Fibroblast of lung (primary cell): ENCODE results near the gene ADAR. TPM values are rescaled to one million over a fixed set of nuclear protein-coding genes. Genes with fewer than 3 reads are reported as not detected.
A peak's percentile ranks its signal among the peaks of the same experiment; 100 is the strongest.

Experiments used
- DNase-seq, 2 donors: peaks; one replicate each; pipeline versions ENCODE4 v3.0.0 to v3.0.0-alpha.2; 2010; ENCODE audit warnings: low read depth in 2 of 2
- H2AFZ ChIP-seq: 2 replicates; pipeline ENCODE4 v1.5.1; 2012; ENCODE audit warnings: low read length, control low read depth, inconsistent platforms
- H3K27ac ChIP-seq: 2 replicates; pipeline ENCODE4 v1.5.1; 2011; ENCODE audit warnings: low read length, control low read depth; ENCODE audit not compliant: insufficient read depth
- H3K27me3 ChIP-seq: 2 replicates; pipeline ENCODE4 v1.5.1; 2011; ENCODE audit warnings: mild to moderate bottlenecking, low read length; ENCODE audit not compliant: control insufficient read depth, insufficient read depth
- H3K36me3 ChIP-seq: 2 replicates; pipeline ENCODE4 v1.5.1; 2011; ENCODE audit warnings: low read length; ENCODE audit not compliant: control insufficient read depth, insufficient read depth
- H3K4me1 ChIP-seq: 2 replicates; pipeline ENCODE4 v1.5.1; 2011; ENCODE audit warnings: low read length; ENCODE audit not compliant: control insufficient read depth, insufficient read depth; ENCODE audit errors: extremely low read depth
- H3K4me2 ChIP-seq: 2 replicates; pipeline ENCODE4 v1.5.1; 2011; ENCODE audit warnings: low read length, control low read depth; ENCODE audit not compliant: insufficient read depth; ENCODE audit errors: extremely low read depth
- H3K4me3 ChIP-seq, 4 experiments: fragments of 200-600 bp in 1 of 4; sonication (generic) in 1 of 4; replicated peaks in 1 of 4; 2 replicates each; pipeline ENCODE4 v1.5.1; 2011 to 2016; ENCODE audit warnings: low read length in 4 of 4, low read depth in 3 of 4, mild to moderate bottlenecking in 3 of 4, control low read depth in 2 of 4, inconsistent platforms in 1 of 4, mixed read lengths in 1 of 4; ENCODE audit not compliant: insufficient read depth in 1 of 4; ENCODE audit errors: control extremely low read depth in 1 of 4
- H3K79me2 ChIP-seq: 2 replicates; pipeline ENCODE4 v1.5.1; 2012; ENCODE audit warnings: mild to moderate bottlenecking, low read length, inconsistent platforms; ENCODE audit not compliant: control insufficient read depth, insufficient read depth
- H3K9ac ChIP-seq: 2 replicates; pipeline ENCODE4 v1.5.1; 2011; ENCODE audit warnings: mild to moderate bottlenecking, low read length, control low read depth; ENCODE audit not compliant: insufficient read depth
- H3K9me3 ChIP-seq: 2 replicates; pipeline ENCODE4 v1.5.1; 2012; ENCODE audit warnings: low read depth, low read length; ENCODE audit not compliant: control insufficient read depth, insufficient read depth
- H4K20me1 ChIP-seq: 2 replicates; pipeline ENCODE4 v1.5.1; 2011; ENCODE audit warnings: low read length; ENCODE audit not compliant: control insufficient read depth, insufficient read depth; ENCODE audit errors: extremely low read depth
- EZH2 ChIP-seq: IDR thresholded peaks from 2 replicates; pipeline ENCODE4 v1.5.1; 2012; ENCODE audit warnings: low read length, control low read depth, mild to moderate bottlenecking; ENCODE audit errors: missing control alignments
- polyA plus RNA-seq, 2 donors: library from polyadenylated mRNA; depleted of rRNA in 1 of 2; stranded (reverse) in 1 of 2; unstranded in 1 of 2; fragments of >200 nt; gene quantifications; 2 replicates each; pipeline ENCODE4 v1.2.1, GENCODE V29; 2011 to 2012; ENCODE audit warnings: missing spikeins in 1 of 2
- total RNA-seq: library from RNA; depleted of rRNA; stranded (reverse); fragments of >200 nt; gene quantifications from 2 replicates; pipeline ENCODE4 v1.2.1, GENCODE V29; 2014
- TF ChIP-seq, protein P1 (sequence below), 2 donors: IDR thresholded peaks in 1 of 2; conservative IDR thresholded peaks in 1 of 2; 1 replicate in 1 of 2; 2 replicates in 1 of 2; pipeline ENCODE4 v1.5.1; 2011 to 2012; ENCODE audit warnings: low read length in 2 of 2, control low read depth in 1 of 2, inconsistent platforms in 1 of 2, low read depth in 1 of 2, mild to moderate bottlenecking in 1 of 2

Gene ADAR
- total and polyA plus RNA-seq, 2 donors (not counting 1 experiment from before 2014, with no cell fraction given), result 98.4 to 140 TPM

DNA sequence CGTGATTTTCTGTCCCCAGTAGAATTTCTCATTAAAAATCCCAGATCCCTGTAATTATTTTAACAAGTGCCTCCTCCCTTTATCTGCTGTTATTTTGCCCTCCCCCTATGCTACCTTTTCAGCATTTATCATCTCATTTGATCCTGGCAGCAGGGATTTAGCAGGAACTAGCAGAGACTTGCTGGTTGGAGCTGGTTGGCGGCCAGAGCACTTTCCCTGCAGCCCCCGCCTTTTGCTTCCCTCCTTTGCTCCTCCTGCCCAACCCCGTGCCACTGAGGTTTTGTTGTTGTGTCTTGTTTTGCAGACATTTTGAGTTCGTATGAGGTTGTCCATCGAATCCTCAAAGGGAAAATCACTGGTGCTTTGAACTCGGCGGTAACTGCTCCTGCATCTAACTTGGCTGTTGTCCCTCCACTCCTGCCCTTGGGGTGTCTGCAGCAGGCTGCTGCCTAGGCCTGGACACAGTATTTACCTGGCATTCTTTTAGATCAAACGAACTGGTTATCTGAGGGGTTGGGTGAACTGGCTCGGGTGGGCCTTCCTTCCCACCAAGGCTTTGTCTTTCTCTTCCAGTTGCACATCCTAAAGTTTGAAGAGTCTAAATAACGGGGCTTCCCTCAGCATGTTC, 60.8 kb downstream of the ADAR start:
- Histone ChIP-seq H3K27me3 (no peaks in the 10 kb centered on the region), H2AFZ (no peak overlapping the region), H3K4me1 (no peaks in the 10 kb centered on the region), H3K79me2 (no peaks in the 10 kb centered on the region), H4K20me1 (no peaks in the 10 kb centered on the region), H3K36me3 (peaks cover 18% of the 10 kb centered on the region), H3K27ac (no peak overlapping the region), H3K4me2 (no peak overlapping the region), H3K9ac (no peak overlapping the region), H3K4me3 (no peak overlapping the region), H3K9me3 (no peaks in the 10 kb centered on the region)
- no peak for DNase-seq
- no peak for TF ChIP-seq EZH2
- TF ChIP-seq, protein P1, sequence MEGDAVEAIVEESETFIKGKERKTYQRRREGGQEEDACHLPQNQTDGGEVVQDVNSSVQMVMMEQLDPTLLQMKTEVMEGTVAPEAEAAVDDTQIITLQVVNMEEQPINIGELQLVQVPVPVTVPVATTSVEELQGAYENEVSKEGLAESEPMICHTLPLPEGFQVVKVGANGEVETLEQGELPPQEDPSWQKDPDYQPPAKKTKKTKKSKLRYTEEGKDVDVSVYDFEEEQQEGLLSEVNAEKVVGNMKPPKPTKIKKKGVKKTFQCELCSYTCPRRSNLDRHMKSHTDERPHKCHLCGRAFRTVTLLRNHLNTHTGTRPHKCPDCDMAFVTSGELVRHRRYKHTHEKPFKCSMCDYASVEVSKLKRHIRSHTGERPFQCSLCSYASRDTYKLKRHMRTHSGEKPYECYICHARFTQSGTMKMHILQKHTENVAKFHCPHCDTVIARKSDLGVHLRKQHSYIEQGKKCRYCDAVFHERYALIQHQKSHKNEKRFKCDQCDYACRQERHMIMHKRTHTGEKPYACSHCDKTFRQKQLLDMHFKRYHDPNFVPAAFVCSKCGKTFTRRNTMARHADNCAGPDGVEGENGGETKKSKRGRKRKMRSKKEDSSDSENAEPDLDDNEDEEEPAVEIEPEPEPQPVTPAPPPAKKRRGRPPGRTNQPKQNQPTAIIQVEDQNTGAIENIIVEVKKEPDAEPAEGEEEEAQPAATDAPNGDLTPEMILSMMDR (conservative IDR thresholded peaks at IDR 0.05 in 1 of 2, IDR thresholded peaks at IDR 0.05 in 1 of 2; ENCODE audit: low read depth in 1 of 2, low read length in 2 of 2), result no peak

DNA sequence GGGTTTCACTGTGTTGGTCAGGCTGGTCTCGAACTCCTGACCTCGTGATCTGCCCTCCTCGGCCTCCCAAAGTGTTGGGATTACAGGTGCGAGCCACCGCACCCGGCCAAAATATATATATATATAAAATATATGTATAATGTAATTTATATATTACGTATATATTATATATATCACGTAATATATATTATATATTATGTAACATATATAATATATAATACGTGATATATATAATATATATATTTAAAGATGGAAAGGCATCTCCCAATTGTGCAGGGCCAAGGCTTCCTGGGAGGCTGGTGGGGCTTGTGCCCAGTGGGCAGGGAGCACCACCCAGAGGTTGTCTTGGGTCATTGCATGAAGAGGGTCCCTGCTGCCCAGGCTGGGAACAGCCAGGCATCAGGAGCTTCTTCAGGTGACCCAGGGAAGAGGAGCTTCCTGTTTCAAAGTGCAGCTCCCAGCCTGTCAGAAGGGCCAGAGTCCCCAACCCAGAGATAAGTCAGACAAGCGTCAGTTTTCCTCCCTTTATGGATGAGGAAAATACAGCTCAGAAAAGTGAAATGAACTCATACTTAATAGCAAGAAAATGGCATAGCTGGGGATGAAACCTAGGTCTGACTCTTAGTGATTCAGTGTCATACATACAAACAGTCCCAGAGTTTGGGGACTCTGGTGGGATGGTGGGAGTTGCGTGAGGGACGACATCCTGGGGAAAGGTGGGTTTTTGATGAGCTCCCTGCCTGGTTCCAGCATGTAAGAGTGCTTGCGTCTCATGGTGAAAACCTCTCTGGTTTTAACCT, 61.5 kb downstream of the ADAR start:
- Histone ChIP-seq H3K27me3 (no peaks in the 10 kb centered on the region), H3K4me1 (no peaks in the 10 kb centered on the region), H3K4me2 (no peak overlapping the region), H3K36me3 (peaks cover 11% of the 10 kb centered on the region), H4K20me1 (no peaks in the 10 kb centered on the region), H3K4me3 (no peak overlapping the region), H3K79me2 (no peaks in the 10 kb centered on the region), H3K9ac (no peak overlapping the region), H2AFZ (no peak overlapping the region), H3K27ac (no peak overlapping the region), H3K9me3 (no peaks in the 10 kb centered on the region)
- peak; percentile 41 to 66 for DNase-seq
- TF ChIP-seq EZH2, result no peak
- TF ChIP-seq, protein P1 (conservative IDR thresholded peaks at IDR 0.05 in 1 of 2, IDR thresholded peaks at IDR 0.05 in 1 of 2; ENCODE audit: low read depth in 1 of 2, low read length in 2 of 2), result peak; percentile 68 to 82

DNA sequence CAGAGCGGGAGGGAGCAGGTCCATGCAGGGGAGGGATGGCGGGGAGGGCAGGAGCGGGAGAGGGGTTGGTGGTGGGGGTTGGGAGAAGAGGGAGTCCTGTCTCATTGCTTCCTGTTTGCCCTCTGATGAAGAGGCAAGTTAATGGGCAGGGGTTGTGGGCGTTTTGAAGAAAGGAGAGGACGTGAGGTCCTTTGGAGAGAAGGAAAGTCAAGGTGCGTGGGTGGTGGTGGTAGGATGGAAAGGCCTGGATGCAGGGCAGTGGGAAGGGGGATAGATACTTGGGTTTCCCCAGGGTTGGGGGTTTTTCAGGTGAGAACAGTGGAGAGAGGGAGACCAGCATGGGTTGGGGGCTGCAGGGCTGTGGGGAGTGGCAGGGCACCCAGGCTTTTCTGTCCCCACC, 66.8 kb downstream of the ADAR start:
- DNase-seq, result no peak
- H3K4me3 ChIP-seq, result no peak overlapping the region
- H2AFZ ChIP-seq, result no peak overlapping the region

More for the DNA sequence above, 66.8 kb downstream of the ADAR start:
- Histone ChIP-seq H3K79me2 (no peaks in the 10 kb centered on the region), H3K4me2 (no peak overlapping the region), H3K9ac (no peak overlapping the region), H3K9me3 (no peaks in the 10 kb centered on the region), H3K27me3 (peaks cover 15% of the 10 kb centered on the region), H3K27ac (no peak overlapping the region), H3K4me1 (no peaks in the 10 kb centered on the region), H3K36me3 (no peaks in the 10 kb centered on the region), H4K20me1 (no peaks in the 10 kb centered on the region)
- TF ChIP-seq, protein P1 (conservative IDR thresholded peaks at IDR 0.05 in 1 of 2, IDR thresholded peaks at IDR 0.05 in 1 of 2; ENCODE audit: low read depth in 1 of 2, low read length in 2 of 2), result no peak
- TF ChIP-seq EZH2, result no peak
